Panc1 (cell line): ENCODE results near the gene ZSCAN20.

Experiments used
- CTCF ChIP-seq: fragments of 450-650 bp; IDR thresholded peaks from 2 replicates; pipeline ENCODE4 v1.5.1; 2017; ENCODE audit warnings: mild to moderate bottlenecking
- POLR2AphosphoS5 ChIP-seq: IDR thresholded peaks from 2 replicates; pipeline ENCODE4 v1.6.1; 2012; ENCODE audit warnings: mild to moderate bottlenecking, low read depth, low read length, moderate library complexity
- REST ChIP-seq, 2 experiments: IDR thresholded peaks; 2 replicates each; pipeline ENCODE4 v1.6.1; 2011 to 2012; ENCODE audit warnings: low read depth in 2 of 2, control low read depth in 1 of 2, low read length in 1 of 2, mild to moderate bottlenecking in 1 of 2, moderate library complexity in 1 of 2; ENCODE audit not compliant: insufficient read depth in 1 of 2

DNA sequence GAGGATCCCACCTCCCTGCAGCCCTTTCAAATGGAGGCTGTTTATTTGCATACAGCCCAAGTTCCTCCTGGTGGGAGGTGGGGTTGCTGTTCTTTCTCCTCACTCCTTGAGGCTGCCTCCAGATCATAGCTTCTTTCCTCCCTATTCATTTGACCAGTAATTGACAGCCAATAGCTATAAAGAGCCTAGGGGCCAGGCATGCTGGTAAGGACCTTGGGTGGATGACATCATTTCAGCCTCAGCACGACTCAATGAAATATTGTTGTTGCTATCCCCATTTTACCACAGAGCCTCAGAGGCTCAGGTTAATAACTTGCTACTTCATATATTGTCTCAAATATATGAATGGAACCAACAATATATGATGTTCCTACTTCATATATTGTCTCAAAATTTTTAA, 31.1 kb downstream of the ZSCAN20 start:
- TF ChIP-seq CTCF (no peak), POLR2AphosphoS5 (no peak), REST (IDR thresholded peaks at IDR 0.05; ENCODE audit: insufficient read depth in 1 of 2, low read depth in 2 of 2, low read length in 1 of 2) (no peak)
